ENCODE data around the gene INPP1.
"Not testable (repeated sequence)": the region's sequence is repeated elsewhere in the genome, so short reads cannot be mapped to it uniquely, and the experiment has no call there.

The INPP1 gene

DNA sequence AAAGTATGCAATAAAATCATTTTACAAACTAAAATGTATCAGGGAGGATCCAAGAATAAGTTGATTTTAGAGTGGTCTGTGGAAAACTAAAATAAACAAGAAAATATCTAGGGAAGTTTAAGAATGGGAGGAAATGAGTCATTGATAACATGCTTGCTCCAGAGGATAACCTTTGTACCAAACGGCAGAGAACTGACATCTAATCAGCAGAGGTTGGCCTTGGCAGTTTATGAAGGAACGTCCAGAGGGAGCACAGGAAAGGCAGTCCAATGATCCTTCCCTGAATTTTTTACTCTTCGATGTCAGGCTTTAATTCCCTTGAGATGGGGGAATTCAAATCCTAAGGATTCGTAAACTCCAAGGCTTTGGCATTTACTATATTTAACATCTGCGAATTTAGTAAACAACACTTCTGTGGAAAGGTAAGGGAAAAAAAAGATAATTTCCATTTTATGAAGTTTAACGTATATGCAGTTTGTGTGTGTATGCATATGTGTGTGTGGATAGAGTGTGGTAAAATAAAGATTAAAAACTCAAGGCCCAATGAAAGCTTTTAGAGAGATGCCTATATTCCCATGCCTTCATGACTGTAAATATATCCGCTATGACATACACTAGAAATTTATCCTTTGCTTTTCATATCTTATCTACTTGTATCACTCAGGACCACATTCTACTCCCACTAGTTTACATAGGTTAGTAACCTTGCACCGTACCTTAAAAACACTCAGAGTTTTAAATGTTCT is 8.7 kb upstream of the INPP1 start:
- DNase-seq, result no peak

- no peak for DNase-seq
These were observed 8.2 kb upstream of the INPP1 start for GRCh38 chr2:190335225-190335559.

- DNase-seq, result not testable (repeated sequence)
These were observed 7.8 kb upstream of the INPP1 start for GRCh38 chr2:190335584-190335983.

- no peak for DNase-seq
These were observed 7.0 kb upstream of the INPP1 start for GRCh38 chr2:190336420-190336819.

DNA sequence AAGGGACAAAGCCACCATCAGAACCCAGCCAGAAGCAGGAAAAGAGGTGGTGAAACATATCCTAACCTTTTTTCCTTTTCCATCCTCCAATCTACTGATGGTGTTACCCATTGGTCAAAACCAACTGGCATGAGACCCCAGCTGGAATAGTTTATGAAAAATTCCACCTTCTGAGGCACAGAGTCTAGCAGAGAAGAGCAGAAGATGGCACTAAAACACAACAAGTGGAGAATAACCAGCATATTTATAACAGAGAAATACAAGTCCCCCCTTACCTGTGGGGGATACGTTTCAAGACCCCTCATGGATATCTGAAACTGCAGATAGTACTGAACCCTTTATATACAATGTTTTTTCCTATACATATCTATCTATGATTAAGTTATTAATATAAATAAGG is 4.9 kb upstream of the INPP1 start:
- no peak for DNase-seq

DNA sequence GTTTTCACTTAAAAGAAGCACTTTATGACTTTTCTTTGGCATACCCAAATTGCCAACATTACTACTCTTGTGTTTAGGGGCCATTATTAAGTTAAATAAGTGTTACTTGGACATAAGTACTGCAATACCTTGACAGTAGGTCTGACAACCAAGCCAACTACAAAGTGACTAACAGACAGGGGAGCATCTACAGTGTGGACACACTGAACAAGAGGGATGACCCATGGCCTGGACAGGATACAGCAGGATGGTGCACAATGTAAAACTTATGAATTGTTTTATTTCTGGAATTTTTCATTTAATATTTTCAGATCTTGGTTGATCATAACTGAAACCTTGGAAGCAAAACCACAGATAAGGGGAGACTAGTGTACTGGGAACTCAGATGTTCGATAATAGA is 4.0 kb upstream of the INPP1 start:
- DNase-seq, result no peak

GRCh38 chr2:190340369-190340768 is 3.0 kb upstream of the INPP1 start:
- DNase-seq, result no peak

GRCh38 chr2:190342611-190343010 is 778 bp upstream of the INPP1 start:
- DNase-seq, result no peak

- DNase-seq, result no peak
These were observed 277 bp upstream of the INPP1 start for GRCh38 chr2:190343089-190343535.

DNA sequence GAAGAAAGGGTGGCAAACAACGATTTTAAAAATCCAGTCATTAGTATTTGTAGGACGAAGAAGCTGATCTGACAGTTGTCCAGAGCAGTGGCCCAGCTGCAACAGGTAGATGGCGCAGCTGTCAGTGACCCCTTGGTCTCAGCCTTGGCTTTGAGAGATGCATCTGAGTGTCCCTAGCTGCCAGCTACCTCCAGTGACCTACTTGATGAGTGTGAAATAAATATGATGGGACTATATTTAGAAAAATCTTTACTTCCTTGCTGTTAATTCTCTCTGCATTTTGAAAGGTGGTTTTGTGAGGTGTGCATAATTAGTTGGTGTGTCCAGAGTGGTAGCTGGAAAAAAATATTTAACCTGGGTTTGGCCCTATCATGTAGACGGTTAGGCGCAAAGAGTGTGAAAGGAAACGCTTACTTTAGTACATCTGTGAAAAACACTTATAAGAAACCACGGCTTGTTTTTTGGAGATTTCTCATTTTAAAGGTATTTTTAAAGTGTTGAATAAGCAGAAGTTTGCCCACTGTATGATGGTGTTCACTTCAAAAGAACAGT is 963 bp downstream of the INPP1 start:
- DNase-seq, result no peak

GRCh38 chr2:190350371-190350770 is 7.0 kb downstream of the INPP1 start:
- DNase-seq, result no peak

GRCh38 chr2:190351955-190352354 is 8.6 kb downstream of the INPP1 start:
- DNase-seq, result no peak

DNA sequence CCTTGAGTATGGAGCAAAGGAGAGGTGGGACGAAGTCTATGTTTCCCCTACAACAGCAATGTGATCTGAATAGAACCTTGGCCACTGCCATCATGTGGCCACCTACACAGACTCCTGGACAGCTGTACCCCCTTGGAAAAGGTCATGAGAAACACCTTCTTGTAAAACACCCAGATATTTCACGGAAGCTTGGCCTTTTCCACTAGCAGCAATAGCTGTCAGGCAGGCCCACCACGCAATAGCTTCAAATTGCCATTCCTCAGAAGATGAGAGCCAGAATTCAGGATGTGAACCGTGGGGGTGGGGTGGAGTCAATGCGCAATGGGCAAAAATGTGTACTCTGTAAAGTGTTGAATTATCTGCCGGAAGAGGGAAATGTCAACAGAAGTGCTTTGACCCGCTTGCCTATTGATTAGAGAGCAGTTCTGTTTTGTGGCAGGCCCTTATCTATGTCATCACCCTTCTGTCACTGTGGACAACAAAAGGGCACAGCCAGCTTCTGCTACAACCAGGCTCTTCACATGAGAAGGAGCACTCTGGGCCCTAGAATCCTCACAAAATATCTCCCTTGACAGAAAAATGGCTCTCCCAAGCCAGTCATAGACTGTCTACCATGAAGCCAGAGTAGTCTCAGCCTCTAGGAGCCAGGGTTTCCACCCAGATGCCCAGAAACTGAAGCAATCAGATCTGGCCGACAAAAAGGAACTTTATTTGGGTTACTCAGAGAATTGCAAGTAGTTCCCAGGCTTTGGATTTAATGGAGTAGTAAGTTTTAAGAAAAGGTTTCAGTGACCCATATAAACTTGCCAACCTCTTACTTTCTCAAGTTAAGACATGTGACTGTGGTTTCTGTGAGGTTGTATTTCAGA is 9.5 kb downstream of the INPP1 start:
- no peak for DNase-seq

GRCh38 chr2:190353537-190353899 is 10.1 kb downstream of the INPP1 start:
- no peak for DNase-seq

DNA sequence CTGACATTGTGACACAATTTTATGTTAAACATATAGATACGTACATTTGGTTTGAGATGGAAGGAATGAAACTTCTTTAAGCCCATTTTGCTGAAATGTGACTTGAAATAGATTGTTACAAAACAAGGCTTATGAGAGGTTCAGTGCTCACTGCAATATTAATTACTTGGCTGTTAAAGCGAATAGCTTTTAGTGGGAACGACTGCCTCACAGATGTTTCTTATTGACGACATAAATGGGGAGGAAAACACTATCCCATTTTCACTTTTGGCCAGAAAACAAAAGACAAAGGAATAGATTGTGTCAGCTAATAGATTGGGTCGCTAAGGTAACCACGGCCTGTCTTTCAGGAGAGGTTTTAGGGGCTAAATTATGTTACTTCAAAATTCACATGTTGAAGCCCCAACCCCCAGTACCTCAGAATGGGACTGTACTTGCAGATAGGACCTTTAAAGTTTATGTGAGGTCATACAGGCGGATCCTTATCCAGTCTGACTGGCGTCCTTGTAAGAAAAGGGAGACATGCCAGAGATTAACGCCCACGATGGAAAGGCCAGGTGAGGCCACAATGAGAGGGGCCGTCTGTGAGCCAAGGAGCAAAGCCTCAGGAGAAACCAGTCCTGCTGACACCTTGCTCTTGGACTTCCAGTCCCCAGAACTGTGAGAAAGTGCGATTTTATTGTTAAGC is 10.8 kb downstream of the INPP1 start:
- DNase-seq, result no peak

- DNase-seq, result no peak
These were observed 12.7 kb downstream of the INPP1 start for GRCh38 chr2:190355968-190356644.

DNA sequence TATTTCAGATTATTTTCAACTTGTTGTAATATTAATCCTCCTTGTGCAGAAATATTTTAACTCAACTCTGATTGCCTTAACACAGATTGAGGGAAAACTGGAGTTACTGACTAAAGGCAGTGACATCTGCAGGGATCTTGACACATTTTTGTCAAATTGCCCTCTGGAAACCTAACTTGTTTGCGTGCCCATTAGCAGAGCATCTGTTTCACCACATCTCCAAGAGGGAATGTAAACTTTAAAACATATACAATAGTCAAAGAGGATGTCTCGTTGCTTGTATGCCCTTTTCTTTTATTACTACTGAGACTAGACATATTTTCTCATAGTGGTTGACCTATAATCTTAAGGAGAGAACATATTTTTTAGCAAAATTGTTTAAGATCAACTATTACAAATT is 14.2 kb downstream of the INPP1 start:
- no peak for DNase-seq

DNA sequence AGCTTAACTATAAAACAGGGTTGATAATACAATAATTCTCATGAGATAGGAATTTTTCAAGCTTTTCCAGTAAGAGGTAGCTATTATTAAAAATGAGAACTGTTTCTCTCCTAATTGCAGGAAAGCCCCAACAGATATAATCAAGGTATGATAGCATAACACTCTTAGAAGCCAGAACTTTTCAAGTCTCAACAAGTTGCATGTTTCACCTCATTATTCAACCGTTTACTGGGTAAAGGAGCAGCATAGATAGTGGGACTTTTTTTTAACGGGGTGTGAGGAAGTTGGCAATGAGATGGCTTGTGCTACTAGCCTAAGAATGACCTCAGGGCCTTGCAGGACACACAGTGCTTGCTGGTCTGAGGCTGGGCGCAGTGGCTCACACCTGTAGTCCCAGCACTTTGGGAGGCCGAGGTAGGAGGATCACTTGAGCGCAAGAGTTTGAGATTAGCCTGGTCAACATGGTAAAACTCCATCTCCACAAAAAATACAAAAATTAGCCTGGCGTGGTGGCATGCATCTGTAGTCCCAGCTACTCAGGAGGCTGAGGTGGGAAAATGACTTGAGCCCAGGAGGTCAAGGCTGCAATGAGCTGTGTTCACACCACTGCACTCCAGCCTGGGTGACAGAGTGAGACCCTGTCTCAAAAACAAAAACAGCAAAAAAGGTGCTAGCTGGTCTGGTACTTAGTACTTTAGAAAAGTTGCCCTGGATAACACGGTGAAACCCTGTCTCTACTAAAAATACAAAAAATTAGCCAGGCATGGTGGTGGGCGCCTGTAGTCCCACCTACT is 15.5 kb downstream of the INPP1 start:
- DNase-seq, result not testable (repeated sequence)

GRCh38 chr2:190360561-190360960 is 17.2 kb downstream of the INPP1 start:
- DNase-seq, result no peak

DNA sequence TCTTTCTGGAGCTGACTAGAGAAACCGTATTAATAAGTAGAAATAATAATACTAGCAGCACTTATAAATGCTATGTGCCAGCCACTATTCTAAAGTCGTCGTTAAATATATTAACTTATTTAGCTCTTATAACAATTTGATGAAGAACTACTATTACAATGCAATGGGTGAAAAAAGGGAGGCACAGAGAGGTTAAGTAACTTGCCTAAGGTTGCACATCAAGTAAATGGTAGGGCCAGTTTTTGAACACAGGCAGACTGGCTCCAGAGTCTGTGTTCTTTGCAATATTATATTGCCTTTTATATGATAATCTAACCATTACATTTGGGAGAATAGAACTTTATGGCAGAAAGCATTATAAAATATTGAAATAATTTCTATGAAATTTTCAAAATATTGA is 17.6 kb downstream of the INPP1 start:
- no peak for DNase-seq

GRCh38 chr2:190361572-190361971 is 18.2 kb downstream of the INPP1 start:
- DNase-seq, result no peak

- no peak for DNase-seq
These were observed 19.5 kb downstream of the INPP1 start for GRCh38 chr2:190362894-190363293.

Measured in NCI-H524 treated with DMSO at 0.1 percent for 48 hours (cell line).